ENCODE measurements around the gene TRAF2.

- TF ChIP-seq POLR2AphosphoS5 (IDR thresholded peaks at IDR 0.05; ENCODE audit: low read depth, low read length) (no peak), REST (IDR thresholded peaks at IDR 0.05; ENCODE audit: insufficient read depth in 1 of 2, low read depth in 2 of 2, low read length in 2 of 2) (no peak), TAF1 (IDR thresholded peaks at IDR 0.05; ENCODE audit: borderline replicate concordance, insufficient read depth, low read length) (no peak), SIN3A (IDR thresholded peaks at IDR 0.05; ENCODE audit: borderline replicate concordance, insufficient read depth, low read length) (no peak)
Measured at GRCh38 chr9:136889858-136890257, 3.5 kb downstream of the TRAF2 start.
